Stimulated activated CD4-positive, alpha-beta T cell treated with anti-CD3 and anti-CD28 coated beads, TNF-alpha, amount 100 ng/mL, for 1 hour (primary cell): ENCODE data around the gene MGAT5.

Experiments used
- DNase-seq, 3 donors: peaks; one replicate each; pipeline ENCODE4 v3.0.0-alpha.2; 2020; ENCODE audit warnings: low read depth in 3 of 3, low spot score in 1 of 3

The MGAT5 gene

GRCh38 chr2:134491771-134492441 is 238.0 kb downstream of the MGAT5 start:
- no peak for DNase-seq

- no peak for DNase-seq
Measured at GRCh38 chr2:134493797-134494196, 239.9 kb downstream of the MGAT5 start.

GRCh38 chr2:134498654-134499053 is 244.8 kb downstream of the MGAT5 start:
- no peak for DNase-seq

- no peak for DNase-seq
Measured at GRCh38 chr2:134499307-134499926, 245.5 kb downstream of the MGAT5 start.

GRCh38 chr2:134500211-134500935 is 246.5 kb downstream of the MGAT5 start:
- DNase-seq, result no peak

- no peak for DNase-seq
Measured at GRCh38 chr2:134501476-134502091, 247.7 kb downstream of the MGAT5 start.

- DNase-seq, result no peak
Measured at GRCh38 chr2:134502104-134502503, 248.2 kb downstream of the MGAT5 start.
